Fibroblast of the aortic adventitia (primary cell): ENCODE measurements around the gene FOLR1. TPM values are rescaled to one million over a fixed set of nuclear protein-coding genes. Genes with fewer than 3 reads are reported as not detected.
"Not testable (repeated sequence)": the region's sequence is repeated elsewhere in the genome, so short reads cannot be mapped to it uniquely, and the experiment has no call there.

Experiments used
- DNase-seq: peaks from one replicate; pipeline ENCODE4 v3.0.0-alpha.2; 2010; ENCODE audit warnings: low read depth
- H3K4me3 ChIP-seq: 2 replicates; pipeline ENCODE4 v1.5.1; 2011; ENCODE audit warnings: low read depth, mild to moderate bottlenecking, control low read depth, low read length, moderate library complexity
- total RNA-seq: library from RNA; depleted of rRNA; stranded (reverse); fragments of >200 nt; gene quantifications from 2 replicates; pipeline ENCODE4 v1.2.3, GENCODE V29; 2012; ENCODE audit warnings: low replicate concordance
- TF ChIP-seq, protein P1 (sequence below): IDR thresholded peaks from 2 replicates; pipeline ENCODE4 v1.5.1; 2011; ENCODE audit warnings: mild to moderate bottlenecking, low read length, control low read depth, inconsistent platforms; ENCODE audit not compliant: insufficient read depth

The FOLR1 gene
- total RNA-seq, 1 donor: 0.18 TPM

DNA sequence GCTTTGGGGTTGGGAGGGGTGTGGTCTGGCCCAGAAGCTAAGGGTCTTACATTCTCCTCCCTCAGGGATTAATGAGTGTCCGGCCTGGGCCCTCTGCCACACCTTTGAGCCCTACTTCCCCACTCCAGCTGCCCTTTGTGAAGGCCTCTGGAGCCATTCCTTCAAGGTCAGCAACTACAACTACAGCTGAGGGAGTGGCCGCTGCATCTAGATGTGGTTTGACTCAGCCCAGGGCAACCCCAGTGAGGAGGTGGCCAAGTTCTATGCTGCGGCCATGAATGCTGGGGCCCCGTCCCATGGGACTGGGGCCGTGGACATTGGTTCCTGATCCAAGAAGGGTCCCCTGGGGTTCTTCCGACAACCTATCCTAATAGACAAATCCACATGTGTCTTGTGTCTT lies 14.3 kb upstream of the FOLR1 start:
- TF ChIP-seq, protein P1, sequence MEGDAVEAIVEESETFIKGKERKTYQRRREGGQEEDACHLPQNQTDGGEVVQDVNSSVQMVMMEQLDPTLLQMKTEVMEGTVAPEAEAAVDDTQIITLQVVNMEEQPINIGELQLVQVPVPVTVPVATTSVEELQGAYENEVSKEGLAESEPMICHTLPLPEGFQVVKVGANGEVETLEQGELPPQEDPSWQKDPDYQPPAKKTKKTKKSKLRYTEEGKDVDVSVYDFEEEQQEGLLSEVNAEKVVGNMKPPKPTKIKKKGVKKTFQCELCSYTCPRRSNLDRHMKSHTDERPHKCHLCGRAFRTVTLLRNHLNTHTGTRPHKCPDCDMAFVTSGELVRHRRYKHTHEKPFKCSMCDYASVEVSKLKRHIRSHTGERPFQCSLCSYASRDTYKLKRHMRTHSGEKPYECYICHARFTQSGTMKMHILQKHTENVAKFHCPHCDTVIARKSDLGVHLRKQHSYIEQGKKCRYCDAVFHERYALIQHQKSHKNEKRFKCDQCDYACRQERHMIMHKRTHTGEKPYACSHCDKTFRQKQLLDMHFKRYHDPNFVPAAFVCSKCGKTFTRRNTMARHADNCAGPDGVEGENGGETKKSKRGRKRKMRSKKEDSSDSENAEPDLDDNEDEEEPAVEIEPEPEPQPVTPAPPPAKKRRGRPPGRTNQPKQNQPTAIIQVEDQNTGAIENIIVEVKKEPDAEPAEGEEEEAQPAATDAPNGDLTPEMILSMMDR: no peak
- no peak for DNase-seq
- no peak overlapping the region for H3K4me3 ChIP-seq

DNA sequence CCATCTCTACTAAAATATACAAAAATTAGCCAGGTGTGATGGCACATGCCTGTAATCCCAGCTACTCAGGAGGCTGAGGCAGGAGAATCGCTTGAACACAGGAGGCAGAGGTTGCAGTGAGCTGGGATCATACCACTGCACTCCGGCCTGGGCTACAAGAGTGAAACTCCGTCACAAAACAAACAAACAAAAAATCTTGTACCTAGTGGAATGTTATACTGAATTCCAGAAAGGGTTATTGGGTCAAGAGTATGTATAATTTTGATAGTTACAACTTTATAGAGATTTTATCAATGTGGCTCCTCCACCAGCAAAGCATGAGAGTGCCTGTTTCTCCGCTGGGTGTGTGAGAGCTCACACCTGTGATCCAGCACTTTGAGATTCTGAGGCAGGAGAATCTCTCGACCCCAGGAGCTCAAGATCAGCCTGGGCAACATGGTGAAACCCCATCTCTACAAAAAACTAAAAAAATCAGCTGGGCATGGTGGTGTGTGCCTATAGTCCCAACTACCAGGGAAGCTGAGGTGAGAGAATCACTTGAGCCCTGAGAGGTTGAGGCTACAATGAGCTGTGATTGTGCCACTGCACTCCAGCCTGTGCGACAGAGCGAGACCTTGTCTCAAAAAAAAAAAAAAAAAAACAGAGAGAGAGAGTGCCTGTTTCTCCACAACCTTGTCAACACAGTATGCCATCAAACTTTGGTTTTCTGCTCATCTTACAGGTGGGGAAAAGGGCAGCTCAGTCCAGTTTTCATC lies 12.7 kb upstream of the FOLR1 start:
- DNase-seq: no peak
- TF ChIP-seq, protein P1: no peak
- H3K4me3 ChIP-seq: no peak overlapping the region

DNA sequence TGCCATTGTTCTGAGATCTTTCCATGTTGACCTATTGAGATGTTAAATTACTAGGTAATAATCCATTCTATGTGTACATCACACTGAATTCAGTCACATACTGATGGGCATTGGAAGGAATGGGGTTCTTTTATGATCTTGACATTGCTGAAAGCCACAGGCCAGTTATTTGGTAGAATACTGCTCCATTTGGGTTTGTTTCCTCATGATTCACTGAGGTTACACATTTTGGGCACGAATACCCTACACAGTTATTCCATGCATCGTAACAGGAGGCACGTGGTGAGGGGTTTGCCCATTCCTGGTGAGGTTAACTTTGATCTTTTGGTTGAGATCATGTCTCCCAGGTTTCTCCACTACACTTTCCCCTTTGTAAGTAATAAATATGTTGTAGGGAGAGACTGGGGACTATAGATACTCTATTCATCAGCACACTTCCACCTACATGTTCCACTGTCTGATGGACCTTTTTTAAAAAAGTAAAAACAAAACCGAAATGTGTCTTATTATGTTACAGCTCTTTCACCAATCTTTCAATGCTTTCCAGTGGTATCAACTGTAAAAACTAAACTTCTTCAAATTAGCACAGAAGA lies 12.0 kb upstream of the FOLR1 start:
- TF ChIP-seq, protein P1: no peak
- DNase-seq: no peak
- no peak overlapping the region for H3K4me3 ChIP-seq

DNA sequence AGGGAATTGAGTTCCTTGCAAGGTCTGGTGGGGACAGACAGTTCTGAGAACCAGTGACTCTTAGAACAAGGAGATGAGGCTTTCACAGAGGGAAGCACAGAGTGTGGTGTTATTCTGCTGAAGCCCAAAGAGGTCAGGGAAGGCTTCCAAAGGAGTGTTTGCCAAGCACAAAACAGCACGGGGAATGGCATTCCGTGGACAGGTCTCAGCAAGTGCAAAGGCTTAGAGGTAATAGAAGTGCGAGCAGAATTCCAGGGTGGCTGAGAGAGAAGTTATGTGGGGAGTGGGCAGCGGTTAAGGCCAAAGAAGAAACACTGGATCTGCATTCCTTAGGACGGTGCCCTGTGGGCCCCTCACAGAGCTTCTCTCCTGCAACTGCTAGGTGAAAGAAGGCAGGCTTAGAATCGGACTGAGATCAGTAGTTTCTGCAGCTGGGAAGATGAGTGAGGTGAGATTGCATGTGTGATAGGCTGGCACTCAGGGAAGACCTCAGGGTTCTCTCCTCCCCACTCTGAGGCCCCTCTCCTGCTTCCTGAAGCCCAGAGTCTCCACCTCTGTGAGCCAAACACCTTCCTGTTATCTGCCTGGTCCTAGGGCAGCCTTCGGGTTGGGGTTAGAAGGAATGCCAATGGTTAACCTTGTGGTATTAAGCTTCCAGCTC lies 10.9 kb upstream of the FOLR1 start:
- DNase-seq, H3K4me3 ChIP-seq: not testable (repeated sequence)

DNA sequence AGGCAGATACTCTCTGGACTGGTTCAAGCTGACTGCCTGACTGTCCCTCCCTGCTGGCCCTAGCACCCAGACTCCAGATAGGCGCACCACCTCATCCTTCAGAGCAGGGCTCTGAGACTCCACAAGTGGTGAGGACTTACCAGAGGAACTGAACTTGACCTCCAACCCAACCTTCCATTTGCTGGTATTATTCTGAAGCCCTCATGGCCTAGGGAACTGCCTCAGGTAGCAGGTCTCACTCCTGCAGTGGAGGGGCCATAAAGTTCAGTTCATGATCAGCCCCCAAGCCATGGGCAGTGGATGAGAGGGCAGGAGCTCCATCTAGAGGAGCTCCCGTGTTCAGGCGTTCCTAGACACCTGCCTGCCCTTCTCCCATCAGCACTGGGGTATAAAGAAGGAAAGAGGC lies 10.4 kb upstream of the FOLR1 start:
- H3K4me3 ChIP-seq, DNase-seq: not testable (repeated sequence)

DNA sequence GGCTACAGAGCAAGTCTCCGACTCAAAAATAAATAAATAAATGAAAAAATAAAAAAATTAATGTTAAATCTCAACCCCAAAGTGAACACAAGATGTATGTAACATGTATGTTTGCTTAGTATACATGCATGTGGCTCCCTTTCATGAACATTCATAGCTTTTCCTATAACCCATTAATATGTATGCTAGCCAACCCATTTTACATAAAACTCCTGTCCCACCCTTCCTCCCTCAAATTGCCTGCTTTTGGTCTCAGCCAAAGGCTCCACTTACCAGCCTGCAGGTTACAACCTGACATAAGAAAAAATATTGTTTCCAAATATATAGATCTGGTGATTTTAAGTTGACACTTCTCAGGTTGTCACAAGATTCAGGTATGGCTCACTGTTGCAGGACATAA lies 3.7 kb upstream of the FOLR1 start:
- no peak overlapping the region for H3K4me3 ChIP-seq
- no peak for DNase-seq
- TF ChIP-seq, protein P1: no peak

DNA sequence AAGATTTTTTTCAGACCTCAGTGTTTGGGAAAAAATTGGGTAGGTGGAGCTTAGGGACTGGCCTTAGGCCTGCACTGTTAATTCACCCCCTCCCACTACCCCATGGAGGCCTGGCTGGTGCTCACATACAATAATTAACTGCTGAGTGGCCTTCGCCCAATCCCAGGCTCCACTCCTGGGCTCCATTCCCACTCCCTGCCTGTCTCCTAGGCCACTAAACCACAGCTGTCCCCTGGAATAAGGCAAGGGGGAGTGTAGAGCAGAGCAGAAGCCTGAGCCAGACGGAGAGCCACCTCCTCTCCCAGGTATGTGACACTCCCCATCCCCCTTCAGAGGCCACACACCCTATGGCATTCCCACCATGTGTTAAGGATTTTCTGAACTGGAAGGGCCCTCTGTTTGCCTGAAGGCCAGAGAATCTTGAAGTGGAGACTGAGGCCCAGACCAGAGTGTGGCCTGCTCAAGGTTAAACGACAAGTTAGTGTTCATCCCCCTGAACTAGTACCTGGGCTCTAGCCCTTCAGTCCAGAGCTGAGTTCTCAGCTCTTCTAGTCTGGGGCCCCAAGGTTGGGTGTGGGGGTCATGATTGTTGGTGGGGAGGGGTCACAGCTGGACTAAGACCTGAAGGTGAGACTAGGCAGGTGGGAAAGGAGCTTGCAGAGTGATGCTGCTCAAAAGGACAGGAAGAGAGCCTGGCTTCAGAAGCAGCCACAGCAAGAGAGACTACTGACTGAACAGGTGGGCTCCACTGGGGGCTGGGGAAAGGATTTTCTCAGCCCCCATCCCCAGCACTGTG lies 2.3 kb upstream of the FOLR1 start:
- no peak overlapping the region for H3K4me3 ChIP-seq
- TF ChIP-seq, protein P1: no peak
- DNase-seq: peak; percentile 16
